Activated CD4-positive, alpha-beta memory T cell treated with anti-CD3 and anti-CD28 coated beads for 36 hours (primary cell): Measurements from ENCODE around the gene CCDC159. TPM values are rescaled to one million over a fixed set of nuclear protein-coding genes. Genes with fewer than 3 reads are reported as not detected.
"Not testable (repeated sequence)": the region's sequence is repeated elsewhere in the genome, so short reads cannot be mapped to it uniquely, and the experiment has no call there.

Experiments
- CTCF ChIA-PET: fragments of 350-600 bp; sonication (Branson Sonifier 250); formaldehyde crosslinking; loops from one replicate; lab custom pipeline; 2021; ENCODE audit warnings: antibody characterized with exemption, inconsistent platforms; lab: Charles Lee
- POLR2A ChIA-PET: fragments of 350-600 bp; sonication (Branson Sonifier 250); formaldehyde crosslinking; loops from one replicate; lab custom pipeline; 2021; ENCODE audit warnings: antibody characterized with exemption; lab: Charles Lee
- DNase-seq: peaks from one replicate; pipeline ENCODE4 v3.0.0-alpha.2; 2020
- H3K27ac Mint-ChIP-seq: one replicate; pipeline ENCODE4 v1.8.0; 2021; ENCODE audit warnings: mixed read lengths
- H3K27me3 Mint-ChIP-seq: one replicate; pipeline ENCODE4 v1.8.0; 2021; ENCODE audit warnings: mixed read lengths
- H3K36me3 Mint-ChIP-seq: one replicate; pipeline ENCODE4 v1.8.0; 2021; ENCODE audit warnings: mixed read lengths
- H3K4me1 Mint-ChIP-seq: one replicate; pipeline ENCODE4 v1.8.0; 2021; ENCODE audit warnings: low read depth, mixed read lengths
- H3K4me3 Mint-ChIP-seq: one replicate; pipeline ENCODE4 v1.8.0; 2021; ENCODE audit warnings: mild to moderate bottlenecking, mixed read lengths
- H3K9me3 Mint-ChIP-seq: one replicate; pipeline ENCODE4 v1.8.0; 2021; ENCODE audit warnings: mixed read lengths
- intact Hi-C: fragments of 100-400 bp; cut with micrococcal nuclease; formaldehyde crosslinking; loops from one replicate; pipeline ENCODE4 v1.15.1; 2023
- total RNA-seq, 2 experiments: library from RNA; stranded (reverse); gene quantifications; one replicate each; pipeline ENCODE4 v1.2.3, GENCODE V29; 2021

CCDC159 gene
- total RNA-seq, 2 experiments from 2014 or later: 16.0 to 18.0 TPM

- intact Hi-C loops: no loop called here
- Mint-ChIP-seq H3K27me3 (no peaks in the 10 kb centered on the region), H3K9me3 (peaks cover 3% of the 10 kb centered on the region), H3K27ac (no peak within 1 kb of the TSS), H3K4me1 (peaks cover 23% of the 10 kb centered on the region), H3K36me3 (peaks cover 17% of the 10 kb centered on the region), H3K4me3 (peak within 1 kb of the TSS; percentile 81)
- CTCF ChIA-PET: interaction anchor here (0.6 to 1.8 kb wide), 3 partner anchors 42 to 46 kb away, joined by 3 to 5 read pairs (median 3); no protein-coding TSS in a partner anchor
- DNase-seq: peak; percentile 93
- POLR2A ChIA-PET: interaction anchor here (0.6 to 2.0 kb wide), 3 partner anchors 35 to 42 kb away, joined by 3 to 8 read pairs (median 4); partner anchors contain the start of gene SWSAP1
Observed at GRCh38 chr19:11339254-11340098, 6.8 kb upstream of the CCDC159 start, which contains the start of gene RAB3D. Gene RAB3D (minus strand): TSS chr19:11339657. CDS start chr19:11337399, 2,258 bp downstream.

- CTCF ChIA-PET: interaction anchor here (1.8 kb wide), 1 partner anchor 43 kb away, joined by 5 read pairs; no protein-coding TSS in a partner anchor
- H3K27ac Mint-ChIP-seq, H3K9me3 Mint-ChIP-seq, intact Hi-C loops, DNase-seq, H3K27me3 Mint-ChIP-seq: not testable (repeated sequence)
- peaks cover 16% of the 10 kb centered on the region for H3K36me3 Mint-ChIP-seq
- H3K4me3 Mint-ChIP-seq: peak overlapping the region; percentile 81
- POLR2A ChIA-PET: interaction anchor here (0.6 to 2.0 kb wide), 2 partner anchors 35 to 43 kb away, joined by 4 to 8 read pairs; partner anchors contain the start of gene SWSAP1
- H3K4me1 Mint-ChIP-seq: peaks cover 25% of the 10 kb centered on the region
Observed at GRCh38 chr19:11340099-11340467, 6.2 kb upstream of the CCDC159 start.

- CTCF ChIA-PET: no interaction called here
- H3K4me1 Mint-ChIP-seq: peaks cover 38% of the 10 kb centered on the region
Observed at GRCh38 chr19:11342429-11342828, 3.9 kb upstream of the CCDC159 start.

GRCh38 chr19:11345122-11345803, 1.1 kb upstream of the CCDC159 start:
- H3K27me3 Mint-ChIP-seq: no peaks in the 10 kb centered on the region
- intact Hi-C loops: no loop called here
- peak overlapping the region; percentile 85 for H3K27ac Mint-ChIP-seq
- CTCF ChIA-PET: interaction anchor here (1.0 to 2.4 kb wide), 4 partner anchors 30 to 102 kb away, joined by 3 to 15 read pairs (median 5); partner anchors contain the start of gene SWSAP1
- H3K9me3 Mint-ChIP-seq: peaks cover 14% of the 10 kb centered on the region
- H3K36me3 Mint-ChIP-seq: peaks cover 10% of the 10 kb centered on the region
- peak overlapping the region; percentile 80 for H3K4me3 Mint-ChIP-seq
- no peak for DNase-seq
- POLR2A ChIA-PET: interaction anchor here (0.7 to 1.9 kb wide), 3 partner anchors 30 to 253 kb away, joined by 3 to 10 read pairs (median 6); partner anchors contain the start of gene SWSAP1
- peaks cover 25% of the 10 kb centered on the region for H3K4me1 Mint-ChIP-seq

More at GRCh38 chr19:11342429-11342828, 3.9 kb upstream of the CCDC159 start:
- H3K4me3 Mint-ChIP-seq: no peak overlapping the region
- peaks cover 2% of the 10 kb centered on the region for H3K36me3 Mint-ChIP-seq
- intact Hi-C loops: no loop called here
- no peaks in the 10 kb centered on the region for H3K9me3 Mint-ChIP-seq
- no peaks in the 10 kb centered on the region for H3K27me3 Mint-ChIP-seq
- POLR2A ChIA-PET: no interaction called here
- H3K27ac Mint-ChIP-seq: no peak overlapping the region
- no peak for DNase-seq

- H3K4me1 Mint-ChIP-seq: peaks cover 25% of the 10 kb centered on the region
- no peaks in the 10 kb centered on the region for H3K27me3 Mint-ChIP-seq
- H3K9me3 Mint-ChIP-seq: peaks cover 14% of the 10 kb centered on the region
- H3K36me3 Mint-ChIP-seq: peaks cover 8% of the 10 kb centered on the region
- H3K27ac Mint-ChIP-seq: no peak overlapping the region
- intact Hi-C loops: no loop called here
- peak overlapping the region; percentile 80 for H3K4me3 Mint-ChIP-seq
- CTCF ChIA-PET: interaction anchor here (1.3 to 2.4 kb wide), 3 partner anchors 27 to 135 kb away, joined by 7 to 10 read pairs (median 7); partner anchors contain the start of gene SWSAP1
- POLR2A ChIA-PET: no interaction called here
- DNase-seq: no peak
Observed at GRCh38 chr19:11347546-11348039, 1.3 kb downstream of the CCDC159 start.

GRCh38 chr19:11349171-11349570, 2.9 kb downstream of the CCDC159 start:
- peaks cover 14% of the 10 kb centered on the region for H3K9me3 Mint-ChIP-seq
- intact Hi-C loops: no loop called here
- H3K4me1 Mint-ChIP-seq: peaks cover 25% of the 10 kb centered on the region
- H3K27me3 Mint-ChIP-seq: no peaks in the 10 kb centered on the region
- CTCF ChIA-PET: no interaction called here
- peaks cover 8% of the 10 kb centered on the region for H3K36me3 Mint-ChIP-seq
- no peak overlapping the region for H3K27ac Mint-ChIP-seq
- no peak overlapping the region for H3K4me3 Mint-ChIP-seq
- POLR2A ChIA-PET: interaction anchor here (1.0 kb wide), 1 partner anchor 32 kb away, joined by 4 read pairs; no protein-coding TSS in a partner anchor
- no peak for DNase-seq

GRCh38 chr19:11354102-11354501, 7.8 kb downstream of the CCDC159 start:
- H3K27ac Mint-ChIP-seq, H3K27me3 Mint-ChIP-seq, H3K9me3 Mint-ChIP-seq, H3K36me3 Mint-ChIP-seq, CTCF ChIA-PET, H3K4me3 Mint-ChIP-seq, POLR2A ChIA-PET, DNase-seq, intact Hi-C loops: not testable (repeated sequence)
- H3K4me1 Mint-ChIP-seq: peaks cover 12% of the 10 kb centered on the region

GRCh38 chr19:11355160-11356073, 9.1 kb downstream of the CCDC159 start, which contains the start of gene PLPPR2:
Gene PLPPR2 (plus strand): TSS chr19:11355432. CDS start chr19:11357674, 2,242 bp downstream.
- Mint-ChIP-seq H3K27me3 (no peaks in the 10 kb centered on the region), H3K27ac (no peak within 1 kb of the TSS), H3K36me3 (no peaks in the 10 kb centered on the region), H3K9me3 (no peaks in the 10 kb centered on the region), H3K4me1 (peaks cover 12% of the 10 kb centered on the region), H3K4me3 (peak within 1 kb of the TSS; percentile 58)
- intact Hi-C loops: loop anchor here (1.0 kb wide), 1 partner anchor 9 kb away; the partner anchor contains the start of genes CCDC159 and TMEM205
- ChIA-PET POLR2A (no interaction called here), CTCF (no interaction called here)
- peak; percentile 90 for DNase-seq

- ChIA-PET POLR2A (no interaction called here), CTCF (no interaction called here)
- no peaks in the 10 kb centered on the region for H3K9me3 Mint-ChIP-seq
- peaks cover 12% of the 10 kb centered on the region for H3K4me1 Mint-ChIP-seq
- H3K27me3 Mint-ChIP-seq: no peaks in the 10 kb centered on the region
- intact Hi-C loops: no loop called here
- H3K27ac Mint-ChIP-seq: no peak overlapping the region
- DNase-seq: no peak
- no peaks in the 10 kb centered on the region for H3K36me3 Mint-ChIP-seq
- H3K4me3 Mint-ChIP-seq: peak overlapping the region; percentile 58
Observed at GRCh38 chr19:11356074-11356397, 9.7 kb downstream of the CCDC159 start.

- no peak overlapping the region for H3K27ac Mint-ChIP-seq
Observed at GRCh38 chr19:11356676-11357550, 10.6 kb downstream of the CCDC159 start.

More at GRCh38 chr19:11356676-11357550, 10.6 kb downstream of the CCDC159 start:
- intact Hi-C loops: no loop called here
- Mint-ChIP-seq H3K4me3 (no peak overlapping the region), H3K9me3 (no peaks in the 10 kb centered on the region), H3K36me3 (no peaks in the 10 kb centered on the region), H3K4me1 (peaks cover 12% of the 10 kb centered on the region), H3K27me3 (no peaks in the 10 kb centered on the region)
- ChIA-PET POLR2A (no interaction called here), CTCF (no interaction called here)
- no peak for DNase-seq
